ENCODE data around the gene ADAM19. TPM values are rescaled to one million over a fixed set of nuclear protein-coding genes. Genes with fewer than 3 reads are reported as not detected.

ADAM19 gene
- total RNA-seq, 2 donors from 2014 or later: 9.9 to 46.1 TPM

DNA sequence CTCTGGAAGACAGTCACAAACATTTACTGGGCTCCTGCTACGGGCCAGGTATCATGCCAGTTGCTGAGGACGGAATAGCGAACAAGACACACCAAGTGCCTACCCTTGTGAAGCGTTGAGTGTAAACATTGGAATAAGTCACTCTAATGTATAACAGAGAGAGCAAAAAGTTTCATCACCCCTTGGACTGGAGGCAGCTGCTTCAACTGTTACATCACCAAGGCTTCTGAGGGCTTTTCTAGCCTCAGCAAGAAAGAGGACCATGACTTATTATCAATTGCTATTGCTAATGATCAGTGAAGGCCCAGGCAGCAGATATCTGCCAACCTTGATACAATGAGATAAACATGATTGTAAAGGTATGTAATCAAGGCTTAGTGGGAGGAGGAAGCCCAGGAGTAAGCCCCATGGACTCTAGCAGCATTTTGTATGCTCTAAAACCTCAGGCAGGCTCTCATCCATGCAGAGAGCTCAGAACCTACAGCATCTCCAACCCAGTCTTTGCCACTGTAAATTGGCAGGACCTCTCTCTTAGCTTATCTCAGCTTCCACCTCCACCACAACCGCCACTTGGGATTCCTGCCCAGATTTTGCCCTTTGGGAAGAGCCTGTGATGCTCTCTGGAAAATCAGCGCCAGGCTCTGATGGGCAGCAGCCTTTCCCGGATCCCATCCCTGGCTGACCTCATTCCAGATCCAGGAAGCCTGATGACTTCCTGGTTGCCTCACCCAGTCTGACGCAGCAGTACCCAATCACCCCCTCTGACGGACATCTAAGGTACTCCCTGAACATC is 54.5 kb downstream of the ADAM19 start:
- H3K36me3 ChIP-seq: peaks cover 3% of the 10 kb centered on the region
- peaks cover 13 to 43% of the 10 kb centered on the region in 2 donors for H3K4me1 ChIP-seq (ENCODE audit: control insufficient read depth in 1 of 2, low read depth in 2 of 2)
- peak; percentile 74 for ATAC-seq (ENCODE audit: insufficient number of reproducible peaks, low FRiP score, low read depth)
- no peak overlapping the region for H3K4me3 ChIP-seq
- peak; percentile 33 for DNase-seq (ENCODE audit: low spot score)
- H3K9me3 ChIP-seq: no peaks in the 10 kb centered on the region
- no peak for TF ChIP-seq CTCF (IDR thresholded peaks at IDR 0.05)
- peak overlapping the region; percentile 12 to 16 for H3K27ac ChIP-seq
- H3K27me3 ChIP-seq (replicated peaks; ENCODE audit: insufficient read depth): no peaks in the 10 kb centered on the region

DNA sequence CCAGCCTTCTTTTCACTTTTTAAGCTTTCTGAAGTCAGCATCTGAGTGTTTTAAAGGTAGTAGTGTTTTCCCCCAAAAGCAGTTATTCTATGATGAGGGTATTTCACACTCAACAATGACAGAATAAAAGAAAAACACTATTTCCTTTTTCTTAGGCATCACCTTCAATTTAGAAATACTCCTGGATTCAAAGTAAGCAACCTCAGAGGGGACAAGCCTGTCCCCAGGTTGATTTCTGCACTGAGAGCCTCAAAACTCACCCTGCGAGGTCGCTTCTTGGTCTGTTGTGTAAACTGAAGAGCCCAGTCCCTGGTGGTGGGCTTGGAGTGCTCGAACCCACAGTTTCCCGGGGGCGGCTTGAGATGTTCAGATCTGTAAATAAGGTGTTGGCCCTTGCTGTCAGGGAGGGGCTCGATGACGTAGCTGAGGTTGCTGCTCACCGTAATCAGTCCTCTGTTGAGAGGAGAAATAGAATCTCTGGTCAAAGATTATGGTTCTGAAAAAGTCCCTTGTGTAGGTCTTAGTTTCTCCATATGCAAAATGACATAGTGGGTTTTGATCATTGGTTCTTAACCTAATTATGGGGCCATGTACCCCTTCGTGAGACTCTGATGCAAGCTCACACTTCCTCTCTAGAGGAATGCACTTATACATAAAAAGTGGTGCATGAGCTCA is 55.9 kb downstream of the ADAM19 start:
- H3K4me3 ChIP-seq: no peak overlapping the region
- H3K9me3 ChIP-seq: no peaks in the 10 kb centered on the region
- H3K36me3 ChIP-seq: peaks cover 3% of the 10 kb centered on the region
- ATAC-seq (ENCODE audit: insufficient number of reproducible peaks, low FRiP score, low read depth) (no peak), DNase-seq (ENCODE audit: low spot score) (no peak)
- peaks cover 20 to 55% of the 10 kb centered on the region in 2 donors for H3K4me1 ChIP-seq (ENCODE audit: control insufficient read depth in 1 of 2, low read depth in 2 of 2)
- no peaks in the 10 kb centered on the region for H3K27me3 ChIP-seq (replicated peaks; ENCODE audit: insufficient read depth)
- H3K27ac ChIP-seq: no peak overlapping the region
- TF ChIP-seq CTCF (IDR thresholded peaks at IDR 0.05): no peak

DNA sequence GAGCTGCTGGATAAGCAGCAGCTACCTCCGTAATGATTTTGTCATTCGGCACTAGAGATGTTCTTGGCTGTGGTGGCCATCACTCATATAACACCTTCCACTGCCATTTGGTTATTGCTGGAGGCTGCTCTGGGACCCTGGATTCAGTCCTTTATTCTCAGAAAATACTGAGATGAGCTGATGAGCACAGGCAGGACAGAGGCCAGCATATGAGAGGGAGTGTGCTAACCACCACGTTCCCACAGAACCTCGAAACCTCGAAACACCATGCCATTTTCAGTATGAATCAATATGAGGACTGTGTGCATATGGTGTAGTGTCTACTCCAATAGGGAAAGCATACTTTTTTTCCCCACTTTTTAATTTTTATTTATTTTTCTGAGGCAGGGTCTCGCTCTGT is 56.6 kb downstream of the ADAM19 start:
- Histone ChIP-seq H3K36me3 (peaks cover 3% of the 10 kb centered on the region), H3K9me3 (no peaks in the 10 kb centered on the region), H3K4me1 (ENCODE audit: control insufficient read depth in 1 of 2, low read depth in 2 of 2) (peaks cover 17 to 54% of the 10 kb centered on the region in 2 donors), H3K27me3 (replicated peaks; ENCODE audit: insufficient read depth) (no peaks in the 10 kb centered on the region), H3K27ac (no peak overlapping the region), H3K4me3 (no peak overlapping the region)
- no peak for DNase-seq (ENCODE audit: low spot score)
- TF ChIP-seq CTCF (IDR thresholded peaks at IDR 0.05): no peak
- ATAC-seq (ENCODE audit: insufficient number of reproducible peaks, low FRiP score, low read depth): no peak

DNA sequence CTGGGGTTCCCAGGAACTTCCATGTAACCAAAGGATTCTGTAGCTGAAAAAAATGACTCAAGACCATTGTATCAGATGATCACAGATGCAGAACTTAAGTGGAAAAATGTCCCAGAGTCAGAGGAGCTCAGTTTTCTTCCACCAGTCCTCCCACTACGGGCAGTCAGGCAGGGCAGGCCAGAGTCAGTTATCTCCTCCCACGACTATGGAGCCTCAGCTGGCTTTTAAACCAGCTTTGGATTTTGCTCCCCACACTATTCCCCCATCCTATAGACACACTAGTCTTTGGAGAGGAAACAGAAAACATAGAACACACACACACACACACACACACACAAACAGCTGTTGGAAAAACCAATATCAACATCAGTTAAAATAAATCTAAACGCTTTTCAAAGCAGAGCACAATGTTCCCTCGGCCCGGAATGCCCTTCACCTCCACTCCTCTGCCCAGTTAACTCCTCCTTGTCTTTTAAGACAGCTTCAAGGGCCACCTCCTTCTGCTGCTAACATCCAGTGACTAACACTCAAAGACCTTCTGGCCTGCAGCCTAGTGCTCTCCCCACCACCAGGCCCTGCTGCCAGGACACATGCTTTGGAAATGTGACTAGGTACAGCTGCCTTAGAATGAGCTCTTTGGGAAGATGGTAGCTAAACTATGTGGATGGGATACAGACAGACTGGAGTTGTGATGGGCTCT is 58.8 kb downstream of the ADAM19 start:
- peak; percentile 70 for DNase-seq (ENCODE audit: low spot score)

More for the DNA sequence above, 58.8 kb downstream of the ADAM19 start:
- peaks cover 27 to 69% of the 10 kb centered on the region in 2 donors for H3K4me1 ChIP-seq (ENCODE audit: control insufficient read depth in 1 of 2, low read depth in 2 of 2)
- H3K9me3 ChIP-seq: no peaks in the 10 kb centered on the region
- H3K36me3 ChIP-seq: peaks cover 3% of the 10 kb centered on the region
- no peak overlapping the region for H3K4me3 ChIP-seq
- no peaks in the 10 kb centered on the region for H3K27me3 ChIP-seq (replicated peaks; ENCODE audit: insufficient read depth)
- peak overlapping the region; percentile 74 to 77 for H3K27ac ChIP-seq
- TF ChIP-seq CTCF (IDR thresholded peaks at IDR 0.05): no peak
- peak; percentile 79 for ATAC-seq (ENCODE audit: insufficient number of reproducible peaks, low FRiP score, low read depth)

Data from thoracic aorta (tissue), 2 donors.